ENCODE measurements around the gene CCT6A.
"Not testable (repeated sequence)": the region's sequence is repeated elsewhere in the genome, so short reads cannot be mapped to it uniquely, and the experiment has no call there.

Gene CCT6A, protein sequence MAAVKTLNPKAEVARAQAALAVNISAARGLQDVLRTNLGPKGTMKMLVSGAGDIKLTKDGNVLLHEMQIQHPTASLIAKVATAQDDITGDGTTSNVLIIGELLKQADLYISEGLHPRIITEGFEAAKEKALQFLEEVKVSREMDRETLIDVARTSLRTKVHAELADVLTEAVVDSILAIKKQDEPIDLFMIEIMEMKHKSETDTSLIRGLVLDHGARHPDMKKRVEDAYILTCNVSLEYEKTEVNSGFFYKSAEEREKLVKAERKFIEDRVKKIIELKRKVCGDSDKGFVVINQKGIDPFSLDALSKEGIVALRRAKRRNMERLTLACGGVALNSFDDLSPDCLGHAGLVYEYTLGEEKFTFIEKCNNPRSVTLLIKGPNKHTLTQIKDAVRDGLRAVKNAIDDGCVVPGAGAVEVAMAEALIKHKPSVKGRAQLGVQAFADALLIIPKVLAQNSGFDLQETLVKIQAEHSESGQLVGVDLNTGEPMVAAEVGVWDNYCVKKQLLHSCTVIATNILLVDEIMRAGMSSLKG

DNA sequence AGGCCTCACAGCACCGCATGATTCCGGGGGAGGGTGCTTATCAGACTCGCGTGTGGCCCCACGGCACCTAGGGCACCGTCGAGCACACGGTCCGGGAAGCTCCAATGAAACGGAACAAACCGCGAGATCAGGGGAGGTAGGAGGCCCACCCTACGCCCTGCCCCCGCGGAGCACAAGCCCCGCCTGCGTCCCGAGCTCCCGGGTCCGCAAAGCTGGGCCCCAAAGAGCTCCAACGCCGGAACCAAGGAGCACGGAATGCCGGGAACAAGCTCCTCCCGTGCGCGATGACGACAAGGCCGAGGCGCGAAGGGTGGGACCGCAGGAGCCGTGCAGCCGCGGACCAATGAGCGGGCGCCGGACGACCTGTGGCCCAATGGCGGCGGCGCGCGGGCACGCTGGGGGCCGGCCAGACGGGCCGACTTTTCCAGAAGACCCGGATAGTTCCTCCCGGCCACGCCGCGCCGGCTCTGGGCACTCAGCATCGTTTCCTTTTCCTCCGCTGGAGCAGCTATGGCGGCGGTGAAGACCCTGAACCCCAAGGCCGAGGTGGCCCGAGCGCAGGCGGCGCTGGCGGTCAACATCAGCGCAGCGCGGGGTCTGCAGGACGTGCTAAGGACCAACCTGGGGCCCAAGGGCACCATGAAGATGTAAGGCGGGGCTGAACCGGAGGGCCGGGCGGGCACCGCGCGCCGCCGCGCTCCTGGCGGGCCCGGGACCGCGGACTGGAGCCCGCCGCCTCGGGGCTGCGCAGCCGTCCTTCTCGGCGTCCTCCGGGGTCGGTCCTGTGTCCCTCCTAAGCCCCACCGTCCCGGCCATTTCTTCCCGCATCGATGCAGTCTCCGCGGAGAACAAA, at the start of gene CCT6A, which contains the start of gene PSPH:
TSS of gene CCT6A (plus strand) at position 427 of the 853 bp plus-strand sequence. CDS start at position 511, 84 bp downstream.
TSS of gene PSPH (minus strand) at position 106 of the 853 bp plus-strand sequence. CDS start 30,232 bp downstream, outside the sequence.
- DNase-seq (ENCODE audit: low spot score): peak; percentile 97

DNA sequence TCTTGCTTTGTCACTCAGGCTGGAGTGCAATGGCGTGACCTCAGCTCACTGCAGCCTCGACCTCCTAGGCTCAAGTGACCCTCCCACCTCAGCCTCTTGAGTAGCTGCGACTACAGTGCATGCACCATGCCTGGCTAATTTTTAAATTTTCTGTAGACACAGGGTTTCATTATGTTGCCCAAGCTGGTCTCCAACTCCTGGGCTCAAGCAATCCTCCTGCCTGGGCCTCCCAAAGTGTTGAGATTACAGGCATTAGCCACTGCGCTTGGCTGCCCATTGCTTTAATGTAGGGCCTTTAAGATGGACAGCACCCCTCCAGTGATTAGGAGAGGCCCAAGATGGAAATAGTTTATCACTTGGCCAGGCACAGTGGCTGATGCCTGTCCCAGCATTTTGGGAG, 47.8 kb upstream of the CCT6A start:
- no peak for DNase-seq (ENCODE audit: low spot score)

DNA sequence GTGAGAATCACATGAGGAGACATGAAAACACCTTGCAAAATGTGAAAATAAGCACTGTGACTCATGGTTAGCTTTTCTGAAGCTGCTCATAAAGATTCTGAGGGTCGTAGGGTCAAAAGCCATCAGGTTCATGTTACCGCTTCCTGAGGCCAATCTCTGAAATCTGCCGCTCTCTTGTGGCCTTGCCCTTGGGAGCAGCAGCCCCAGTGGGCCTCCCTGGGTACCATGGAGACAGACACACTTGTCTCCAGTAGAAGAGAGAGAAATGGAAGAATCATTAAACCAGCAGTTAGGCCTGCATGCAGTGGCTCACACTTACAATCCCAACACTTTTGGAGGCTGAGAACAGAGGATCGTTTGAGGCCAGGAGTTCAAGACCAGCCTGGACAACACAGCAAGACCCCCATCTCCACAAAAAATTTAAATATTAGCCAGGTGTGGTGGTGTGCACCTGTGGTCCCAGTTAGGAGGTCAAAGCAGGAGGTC, 44.4 kb upstream of the CCT6A start:
- DNase-seq (ENCODE audit: low spot score): no peak

DNA sequence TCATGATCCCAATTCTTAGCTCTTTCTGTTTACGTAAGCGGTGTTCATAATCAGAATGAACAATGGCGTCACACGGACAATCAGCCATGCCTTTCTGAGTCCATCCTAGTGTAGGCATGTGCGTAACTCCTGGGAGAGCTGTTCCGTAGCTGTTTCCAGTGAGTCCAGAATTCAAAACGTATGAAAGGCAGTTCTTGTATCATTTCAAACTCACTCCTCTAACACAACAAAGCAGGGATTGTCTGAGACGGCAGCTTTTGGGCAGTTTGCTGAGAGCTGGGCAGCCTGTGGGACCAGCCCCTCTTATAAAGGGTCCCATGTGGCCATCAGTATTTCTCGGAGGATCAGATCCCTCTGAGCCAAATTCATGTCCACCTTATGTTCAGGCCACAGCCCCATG, 43.7 kb upstream of the CCT6A start:
- DNase-seq (ENCODE audit: low spot score): no peak

DNA sequence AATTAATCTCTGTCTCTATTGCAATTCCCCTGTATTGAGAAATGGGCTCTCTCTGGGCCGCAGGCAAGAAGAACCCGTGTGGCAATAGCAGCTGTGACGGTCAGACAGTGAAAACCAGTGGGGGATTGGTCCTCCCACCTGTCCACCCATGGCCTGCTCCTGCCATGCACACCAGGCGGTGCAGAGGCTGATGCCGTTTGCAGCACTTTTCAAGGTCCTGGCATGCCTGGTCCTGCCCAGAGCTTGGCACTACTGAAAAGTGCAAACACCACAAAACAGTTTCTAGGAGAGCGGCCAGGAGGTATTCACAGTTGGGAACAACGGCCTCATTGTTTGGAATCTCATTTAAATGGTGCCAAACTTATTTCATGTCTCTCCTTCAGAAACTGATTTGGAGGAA, 41.9 kb upstream of the CCT6A start:
- DNase-seq (ENCODE audit: low spot score): no peak

DNA sequence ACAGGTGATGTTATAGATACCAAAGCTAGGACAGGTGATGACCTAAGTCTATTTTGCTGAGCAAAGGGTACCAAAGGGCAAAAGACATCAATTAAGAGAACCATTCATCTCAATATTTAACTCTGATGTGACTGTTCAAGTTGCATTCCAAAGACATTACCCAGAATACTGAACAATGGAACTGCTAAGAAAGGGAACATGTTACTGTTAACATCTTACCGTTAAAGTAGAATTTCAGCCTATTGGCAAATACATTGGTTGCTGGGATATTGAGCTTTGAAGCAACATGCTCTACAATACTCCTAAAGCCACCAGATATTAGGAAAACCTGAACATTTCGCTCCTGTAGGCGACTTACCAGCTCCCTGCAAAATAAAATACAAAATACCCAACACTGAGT, 34.5 kb upstream of the CCT6A start:
- DNase-seq (ENCODE audit: low spot score): not testable (repeated sequence)

DNA sequence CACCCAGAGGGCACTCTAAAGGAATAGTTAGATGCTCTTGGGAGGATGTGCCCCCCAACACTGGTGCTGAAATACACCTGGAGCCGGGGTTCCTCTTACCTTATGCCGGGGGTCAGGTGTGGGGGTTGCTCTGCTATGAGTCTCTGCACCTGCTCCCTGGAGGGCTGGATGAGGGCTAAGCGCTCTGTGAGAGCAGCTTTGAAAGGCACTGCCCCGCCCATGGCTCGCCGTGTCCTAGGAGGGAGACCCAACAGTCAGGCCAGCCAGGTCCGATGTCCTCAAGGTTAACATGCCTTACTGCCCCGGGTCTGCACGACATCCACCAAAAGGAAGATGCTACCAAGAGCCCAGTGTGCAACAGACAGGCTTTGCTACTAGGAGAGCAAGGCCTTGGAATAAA, 32.1 kb upstream of the CCT6A start:
- no peak for DNase-seq (ENCODE audit: low spot score)

DNA sequence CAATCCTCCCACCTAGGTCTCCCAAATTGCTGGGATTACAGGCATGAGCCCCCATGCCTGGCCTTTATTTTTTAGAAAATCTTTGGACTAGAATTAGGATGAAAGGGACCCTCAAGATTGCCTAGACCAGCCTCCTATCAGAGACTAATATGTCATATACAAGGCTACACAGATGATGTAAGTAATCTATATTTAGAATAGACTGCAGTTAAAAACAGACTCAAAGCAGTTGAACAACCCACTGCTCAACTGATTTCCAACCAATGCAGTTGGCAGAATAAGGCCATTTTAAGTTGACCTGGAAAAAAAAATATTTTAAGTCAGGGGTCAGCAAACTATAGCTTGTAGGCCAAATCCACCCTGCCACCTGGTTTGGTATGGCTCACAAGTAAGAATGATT, 28.1 kb upstream of the CCT6A start:
- DNase-seq (ENCODE audit: low spot score): no peak

DNA sequence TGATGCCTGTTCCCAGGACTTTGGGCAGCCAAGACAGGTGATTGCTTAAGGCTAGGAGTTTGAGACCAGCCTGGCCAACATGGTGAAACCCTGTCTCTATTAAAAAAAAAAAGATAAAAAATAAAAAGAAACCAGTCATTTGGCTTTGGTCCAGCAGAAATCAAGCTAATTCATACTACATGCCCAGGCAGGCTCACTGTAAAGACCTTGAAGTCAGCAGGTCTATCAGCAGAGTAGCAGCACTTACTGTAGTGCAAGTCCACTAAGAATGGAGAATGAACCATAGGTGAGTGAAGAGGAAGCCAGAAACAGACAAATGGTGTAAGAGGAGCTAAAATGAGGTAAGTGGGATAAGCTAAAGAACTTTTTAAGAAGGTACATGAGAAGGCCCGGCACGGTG, 25.0 kb upstream of the CCT6A start:
- no peak for DNase-seq (ENCODE audit: low spot score)

DNA sequence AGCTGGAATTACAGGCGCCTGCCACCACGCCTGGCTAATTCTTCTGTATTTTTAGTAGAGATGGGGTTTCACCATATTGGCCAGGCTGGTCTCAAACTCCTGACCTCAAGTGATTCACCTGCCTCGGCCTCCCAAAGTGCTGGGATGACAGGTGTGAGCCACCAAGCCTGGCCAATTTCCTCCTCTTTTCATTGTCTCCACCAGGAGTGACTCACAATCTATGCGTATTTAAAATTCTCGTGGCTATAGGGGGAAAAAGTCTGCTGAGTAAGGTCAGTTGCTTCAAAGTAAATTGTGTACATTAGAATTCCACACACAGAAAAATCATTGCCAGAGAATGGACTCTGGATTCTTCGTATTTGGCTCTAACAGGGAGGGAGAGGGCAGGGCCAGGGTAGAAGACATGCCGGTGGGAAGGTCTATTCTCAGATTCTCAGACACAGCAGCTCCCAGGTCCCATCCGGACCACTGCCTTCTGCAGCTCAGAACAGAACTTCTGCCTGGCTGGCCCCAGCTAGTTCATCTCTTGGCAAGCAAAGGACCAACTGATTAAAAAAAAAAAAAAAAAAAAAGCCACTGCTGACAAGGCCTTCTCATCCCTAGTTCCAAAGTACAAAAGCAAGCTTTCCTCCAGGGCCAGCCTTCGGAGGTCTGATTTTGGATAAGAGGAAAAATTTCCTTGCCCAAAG, 22.5 kb upstream of the CCT6A start:
- no peak for DNase-seq (ENCODE audit: low spot score)

DNA sequence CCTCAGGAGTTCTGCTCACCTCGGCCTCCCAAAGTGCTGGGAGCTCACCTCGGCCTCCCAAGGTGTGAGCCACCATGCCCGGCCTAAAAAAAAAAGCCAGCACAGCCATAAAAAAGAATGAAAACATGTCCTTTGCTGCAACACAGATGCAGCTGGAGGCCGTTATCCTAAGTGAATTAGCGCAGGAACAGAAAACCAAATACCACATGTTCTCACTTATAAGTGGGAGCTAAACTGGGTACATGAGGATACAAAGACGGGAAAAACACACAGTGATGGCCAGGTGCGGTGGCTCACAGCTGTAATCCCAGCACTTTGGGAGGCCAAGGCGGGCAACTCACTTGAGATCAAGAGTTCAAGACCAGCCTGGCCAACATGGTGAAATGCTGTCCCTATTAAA, 21.2 kb upstream of the CCT6A start:
- DNase-seq (ENCODE audit: low spot score): no peak

DNA sequence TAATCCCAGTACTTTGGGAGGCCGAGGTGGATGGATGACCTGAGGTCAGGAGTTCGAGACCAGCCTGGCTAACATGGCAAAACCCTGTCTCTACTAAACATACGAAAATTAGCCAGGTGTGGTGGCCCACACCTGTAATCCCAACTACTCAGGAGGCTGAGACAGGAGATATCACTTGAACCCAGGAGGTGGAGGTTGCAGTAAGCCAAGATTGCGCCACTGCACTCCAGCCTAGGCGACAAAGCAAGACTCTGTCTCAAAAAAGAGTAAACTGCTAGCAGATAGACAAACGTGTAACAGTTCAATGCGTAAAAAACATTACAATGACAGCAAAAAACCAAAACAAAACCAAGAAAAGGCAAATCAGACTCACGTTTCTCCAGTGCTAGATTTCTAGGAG, 20.0 kb upstream of the CCT6A start:
- not testable (repeated sequence) for DNase-seq (ENCODE audit: low spot score)

DNA sequence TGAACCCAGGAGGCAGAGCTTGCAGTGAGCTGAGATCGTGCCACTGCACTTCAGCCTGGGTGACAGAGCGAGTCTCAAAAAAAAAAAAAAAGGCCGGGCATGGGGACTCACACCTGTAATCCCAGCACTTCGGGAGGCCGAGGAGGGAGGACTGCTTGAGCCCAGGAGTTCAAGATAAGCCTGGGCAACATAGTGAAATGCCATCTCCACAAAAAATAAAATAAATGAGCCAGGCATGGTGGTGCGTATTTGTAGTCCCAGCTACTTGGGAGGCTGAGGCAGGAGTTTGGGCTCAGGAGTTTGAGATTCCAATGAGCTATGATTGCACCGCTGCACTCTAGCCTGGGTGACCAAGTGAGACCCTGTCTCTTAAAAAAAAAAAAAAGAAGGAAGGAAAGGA, 19.0 kb upstream of the CCT6A start:
- not testable (repeated sequence) for DNase-seq (ENCODE audit: low spot score)

DNA sequence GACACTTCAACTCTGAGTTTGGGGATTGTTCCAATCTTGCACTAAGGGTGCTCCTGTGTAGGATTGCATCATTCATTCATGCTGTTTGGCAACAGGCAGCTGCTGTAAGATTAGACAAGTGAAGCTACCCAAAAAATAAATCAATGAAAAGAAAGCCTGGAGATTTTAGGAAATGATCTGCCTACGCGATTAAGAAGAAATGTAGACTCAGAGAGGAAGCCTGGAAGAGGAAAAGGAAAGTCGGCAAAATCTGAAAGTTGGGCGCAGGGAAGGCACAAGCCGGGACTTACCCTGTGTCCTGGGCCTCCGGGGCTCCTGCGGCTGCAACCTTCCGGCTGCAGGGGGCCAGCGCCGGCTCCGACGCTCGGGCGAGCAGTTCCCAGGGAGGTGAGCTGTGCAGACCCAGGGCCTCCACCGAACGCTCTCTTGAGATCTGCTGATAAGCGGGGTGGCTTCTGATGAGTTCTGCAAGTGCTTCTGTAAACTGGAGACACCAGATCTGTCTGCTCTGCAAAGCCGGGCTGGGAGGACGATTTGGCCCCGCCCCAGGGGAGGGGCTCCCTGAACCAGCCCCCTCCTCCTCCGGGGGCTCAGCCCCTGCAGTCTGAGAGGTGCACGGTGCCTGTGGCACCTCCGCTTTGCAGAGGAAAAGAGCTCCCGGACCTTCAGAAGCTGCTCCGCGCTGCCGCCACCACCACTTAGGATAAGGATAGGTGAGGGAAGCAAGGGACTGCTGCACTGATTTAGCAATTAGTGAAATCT, 17.7 kb upstream of the CCT6A start:
- peak; percentile 76 for DNase-seq (ENCODE audit: low spot score)

DNA sequence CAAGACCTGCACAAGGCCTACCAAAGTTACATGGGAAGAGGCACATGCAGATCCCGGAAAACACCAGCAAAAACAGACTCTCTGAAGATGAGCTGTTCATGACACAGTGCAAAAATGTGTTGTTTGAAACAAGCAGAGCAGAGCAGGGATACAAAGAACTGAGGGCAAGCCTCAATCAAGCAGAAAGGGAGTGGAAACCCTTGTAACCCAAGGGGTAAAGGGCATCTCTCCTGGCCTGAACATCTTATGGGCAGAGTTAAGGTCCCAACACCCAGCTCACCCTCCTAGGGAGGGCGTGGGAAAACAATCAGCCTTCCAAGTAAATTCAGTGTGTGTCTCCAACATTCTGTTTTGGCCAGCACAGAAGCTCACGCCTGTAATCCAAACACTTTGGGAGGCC, 10.8 kb upstream of the CCT6A start:
- DNase-seq (ENCODE audit: low spot score): no peak

DNA sequence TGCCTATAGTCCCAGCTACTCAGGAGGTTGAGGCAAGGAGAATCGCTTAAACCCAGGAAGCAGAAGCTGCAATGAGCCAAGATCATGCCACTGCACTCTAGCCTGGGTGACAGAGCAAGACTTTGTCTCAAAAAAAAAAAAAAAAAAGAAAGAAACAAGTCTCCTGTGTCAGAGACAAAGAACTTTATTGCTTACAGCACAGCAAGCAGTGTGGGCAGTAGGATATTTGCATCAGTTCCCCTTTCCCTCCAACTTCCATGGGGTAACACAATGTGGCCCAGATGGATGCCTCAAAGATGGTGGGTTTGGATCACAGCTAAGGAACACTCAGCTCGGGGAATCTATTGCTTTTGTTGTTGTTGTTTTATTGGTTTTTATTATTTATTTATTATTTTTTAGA, 5.8 kb upstream of the CCT6A start:
- not testable (repeated sequence) for DNase-seq (ENCODE audit: low spot score)

DNA sequence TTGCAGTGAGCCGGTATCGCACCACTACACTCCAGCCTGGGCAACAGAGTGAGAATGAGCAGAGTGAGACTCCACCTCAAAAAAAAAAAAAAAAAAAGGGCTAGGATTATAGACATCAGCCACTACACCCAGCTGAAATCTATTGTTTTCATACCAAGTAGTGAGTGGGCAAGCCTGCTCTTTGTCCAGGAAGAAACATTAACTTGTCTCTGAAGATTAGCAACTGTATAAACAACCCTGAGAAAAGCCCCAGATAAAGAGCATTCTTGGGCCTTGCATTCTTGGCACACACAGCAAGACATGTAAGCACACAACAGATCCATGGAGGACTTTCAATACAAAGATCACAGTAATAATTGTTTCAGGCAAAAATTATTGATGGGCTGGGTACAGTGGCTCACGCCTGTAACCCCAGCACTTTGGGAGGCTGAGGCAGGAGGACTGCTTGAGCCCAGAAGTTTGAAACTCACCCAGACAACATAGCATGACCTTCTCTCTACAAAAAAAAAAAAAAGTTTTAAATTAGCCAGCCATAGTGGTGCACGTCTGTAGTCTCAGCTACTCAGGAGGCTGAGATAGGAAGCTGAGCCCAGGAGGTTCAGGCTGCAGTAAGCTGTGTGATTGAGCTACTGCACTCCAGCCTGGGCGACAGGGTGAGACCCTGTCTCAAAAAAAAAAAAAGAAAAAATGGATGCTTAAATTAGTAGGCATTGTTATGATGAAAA, 4.7 kb upstream of the CCT6A start:
- peak; percentile 61 for DNase-seq (ENCODE audit: low spot score)

DNA sequence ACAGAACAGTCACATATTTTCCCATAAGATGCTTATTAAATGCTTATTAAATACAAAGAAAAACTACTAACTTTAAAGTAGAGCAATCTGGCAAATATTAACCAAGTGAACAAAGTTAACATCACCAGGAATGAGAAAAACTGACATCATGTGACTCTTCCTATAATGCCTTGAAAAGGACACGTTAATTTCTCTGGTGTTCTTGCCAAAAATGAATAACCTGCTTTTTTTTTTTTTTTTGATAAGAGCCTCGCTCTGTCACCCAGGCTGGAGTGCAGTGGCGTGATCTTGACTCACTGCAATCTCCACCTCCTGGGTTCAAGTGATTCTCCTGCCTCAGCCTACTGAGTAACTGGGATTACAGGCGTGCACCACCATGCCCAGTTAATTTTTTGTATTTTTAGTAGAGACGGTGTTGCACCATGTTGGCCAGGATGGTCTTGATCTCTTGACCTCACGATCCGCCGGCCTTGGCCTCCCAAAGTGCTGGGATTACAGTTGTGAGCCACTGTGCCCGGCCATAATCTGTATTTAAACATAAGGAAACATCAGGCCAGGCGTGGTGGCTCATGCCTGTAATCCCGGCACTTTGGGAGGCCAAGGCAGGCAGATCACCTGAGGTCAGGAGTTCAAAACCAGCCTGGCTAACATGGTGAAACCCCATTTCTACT, 4.0 kb upstream of the CCT6A start:
- not testable (repeated sequence) for DNase-seq (ENCODE audit: low spot score)

DNA sequence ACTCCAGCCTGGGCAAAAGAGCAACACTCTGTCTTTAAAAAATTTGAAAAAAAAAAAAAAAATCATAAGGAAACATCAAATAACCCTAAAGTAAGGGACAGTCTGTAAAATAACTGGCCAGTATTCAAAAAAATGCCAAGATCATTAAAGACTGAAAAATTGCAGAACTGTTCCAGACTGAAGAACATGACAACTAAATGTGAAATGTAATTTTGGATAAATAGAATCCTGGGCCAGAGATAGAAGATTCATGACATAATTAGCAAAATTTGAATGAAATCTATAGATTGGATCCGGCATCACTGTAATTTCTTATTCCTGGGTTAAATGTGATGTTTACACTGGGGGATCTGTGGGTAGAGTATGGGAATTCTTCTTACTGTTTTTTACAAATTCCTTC, 3.3 kb upstream of the CCT6A start:
- DNase-seq (ENCODE audit: low spot score): no peak

DNA sequence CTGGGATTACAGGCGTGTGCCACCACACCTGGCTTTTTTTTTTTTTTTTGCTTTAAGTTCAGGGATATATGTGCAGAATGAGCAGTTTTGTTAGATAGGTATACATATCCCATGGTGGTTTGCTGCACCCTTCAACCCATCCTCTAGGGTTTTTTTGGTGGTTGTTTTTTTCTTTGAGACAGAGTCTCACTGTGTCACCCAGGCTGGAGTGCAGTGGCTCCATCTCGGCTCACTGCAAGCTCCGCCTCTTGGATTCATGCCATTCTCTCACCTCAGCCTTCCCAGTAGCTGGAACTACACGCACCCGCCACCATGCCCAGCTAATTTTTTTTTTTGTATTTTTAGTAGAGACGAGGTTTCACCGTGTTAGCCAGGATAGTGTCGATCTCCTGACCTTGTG, 2.8 kb upstream of the CCT6A start:
- not testable (repeated sequence) for DNase-seq (ENCODE audit: low spot score)

Measured in AG20443 (cell line).